GM21737 (cell line): ENCODE data around the gene ENTPD6.

Experiments used
- ATAC-seq: cut with Tn5 transposase; IDR thresholded peaks from one replicate; pipeline ENCODE4 v1.9.1; 2021; ENCODE audit warnings: mild to moderate bottlenecking, moderate library complexity; ENCODE audit not compliant: unreplicated experiment

ENTPD6 gene

GRCh38 chr20:25273541-25274358, 78.2 kb downstream of the ENTPD6 start:
- no peak for ATAC-seq

DNA sequence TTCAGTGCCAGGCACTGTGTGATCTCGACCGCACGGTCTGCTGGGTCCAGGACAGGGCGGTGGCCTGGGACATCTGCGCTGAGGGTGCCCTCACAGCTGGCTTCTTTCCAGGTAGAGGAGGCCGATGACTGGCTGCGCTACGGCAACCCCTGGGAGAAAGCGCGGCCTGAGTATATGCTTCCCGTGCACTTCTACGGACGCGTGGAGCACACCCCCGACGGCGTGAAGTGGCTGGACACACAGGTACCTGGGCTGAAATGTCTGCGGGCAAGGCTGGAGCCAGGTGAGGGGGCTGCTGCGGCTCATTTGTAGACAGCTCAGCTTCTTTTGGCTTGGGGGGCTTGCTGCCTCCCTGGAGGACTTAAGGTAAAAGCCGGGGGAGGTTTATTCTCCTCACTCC, 79.0 kb downstream of the ENTPD6 start:
- no peak for ATAC-seq

DNA sequence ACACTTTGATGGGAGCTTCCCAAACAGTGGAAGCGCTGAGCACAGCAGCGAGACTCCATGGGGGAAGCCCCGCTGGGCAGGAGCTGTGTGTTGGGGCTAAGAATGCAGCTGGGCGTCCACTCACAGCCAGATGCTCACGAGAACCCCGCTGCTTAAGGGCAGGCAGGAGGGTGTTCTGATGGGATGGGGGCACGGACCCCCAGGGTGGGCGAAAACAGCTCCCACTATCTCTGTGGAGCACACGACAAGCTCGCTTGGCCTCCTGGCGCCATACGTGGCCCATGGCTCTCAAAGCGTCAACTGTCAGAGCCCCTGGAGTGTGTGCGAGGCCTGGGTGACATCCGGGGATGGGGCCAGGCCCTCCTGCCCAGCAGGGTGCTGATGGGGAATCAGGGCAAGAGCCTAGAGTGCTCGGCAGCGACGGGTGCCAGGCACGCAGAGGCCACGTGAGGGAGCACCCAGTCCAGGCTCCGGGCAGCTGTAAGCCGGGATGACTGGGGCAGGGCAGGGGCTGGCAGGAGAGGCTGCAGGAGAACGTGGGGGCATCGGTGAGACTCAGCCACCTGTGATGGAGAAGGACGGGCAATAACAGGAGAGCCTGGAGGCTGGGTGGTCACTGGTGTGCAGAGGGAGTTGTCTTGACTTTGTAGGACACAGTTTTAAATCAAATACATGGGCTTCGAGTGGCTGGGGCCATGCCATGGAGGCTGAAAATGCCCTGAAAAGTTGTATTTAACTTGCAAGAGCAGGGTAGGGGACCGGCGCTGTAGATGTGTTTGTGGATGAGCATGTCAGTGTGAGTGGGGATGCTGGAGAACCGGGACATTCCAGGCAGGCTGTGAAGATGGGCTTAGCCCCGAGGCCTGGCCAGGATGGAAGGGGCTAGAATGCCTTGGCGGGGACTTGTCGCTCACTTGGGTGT, 79.6 kb downstream of the ENTPD6 start:
- no peak for ATAC-seq

GRCh38 chr20:25275813-25276532, 80.5 kb downstream of the ENTPD6 start:
- no peak for ATAC-seq
